PC-3 (cell line): ENCODE data around the gene SGO1. TPM values are rescaled to one million over a fixed set of nuclear protein-coding genes. Genes with fewer than 3 reads are reported as not detected.
"Not testable (repeated sequence)": the region's sequence is repeated elsewhere in the genome, so short reads cannot be mapped to it uniquely, and the experiment has no call there.

Source experiments
- ATAC-seq: fragments of 200-7000 bp; cut with Tn5 transposase; 2 replicates; pipeline ENCODE4 v1.9.1; 2020; ENCODE audit warnings: mild to moderate bottlenecking, moderate library complexity
- BruUV-seq: library from RNA; stranded (reverse); fragments of 400-500 nt; replicated peaks from 2 replicates; lab custom pipeline; 2021; lab: Mats Ljungman, UMichigan
- CTCF ChIA-PET: fragments of 300-600 bp; sonication (Branson Sonifier 250); formaldehyde crosslinking; loops from one replicate; lab custom pipeline; 2022; ENCODE audit warnings: antibody characterized with exemption; lab: Charles Lee
- POLR2A ChIA-PET: fragments of 300-600 bp; sonication (Branson Sonifier 250); formaldehyde crosslinking; loops from one replicate; lab custom pipeline; 2022; ENCODE audit warnings: antibody characterized with exemption; ENCODE audit not compliant: unreplicated experiment; lab: Charles Lee
- DNase-seq: peaks from one replicate; pipeline ENCODE4 v3.0.0-alpha.2; 2015
- H2AFZ ChIP-seq: fragments of 300-600 bp; sonication (generic); 2 replicates; pipeline ENCODE4 v1.6.0; 2016; ENCODE audit warnings: antibody characterized with exemption, low read length
- H3F3A ChIP-seq: fragments of 300-600 bp; sonication (generic); one replicate; pipeline ENCODE4 v1.6.0; 2017; ENCODE audit warnings: antibody characterized with exemption, low read length, control low read depth, mild to moderate bottlenecking; ENCODE audit not compliant: unreplicated experiment
- H3K27ac ChIP-seq: fragments of 300-600 bp; sonication (generic); 2 replicates; pipeline ENCODE4 v1.5.1; 2016; ENCODE audit warnings: mild to moderate bottlenecking, low read length
- H3K27me3 ChIP-seq: fragments of 300-600 bp; sonication (generic); 2 replicates; pipeline ENCODE4 v1.6.1; 2016; ENCODE audit warnings: low read length, mixed read lengths
- H3K36me3 ChIP-seq: fragments of 300-600 bp; sonication (generic); 2 replicates; pipeline ENCODE4 v1.6.1; 2016; ENCODE audit warnings: low read depth, mixed run types, low read length, mixed read lengths
- H3K4me1 ChIP-seq: fragments of 300-600 bp; sonication (generic); 2 replicates; pipeline ENCODE4 v1.5.1; 2016; ENCODE audit warnings: low read length; ENCODE audit not compliant: insufficient read depth
- H3K4me2 ChIP-seq: fragments of 300-600 bp; sonication (generic); 2 replicates; pipeline ENCODE4 v1.6.0; 2016; ENCODE audit warnings: low read length
- H3K4me3 ChIP-seq: fragments of 300-600 bp; sonication (generic); 2 replicates; pipeline ENCODE4 v1.5.1; 2016; ENCODE audit warnings: mild to moderate bottlenecking, low read length, mixed read lengths
- H3K79me2 ChIP-seq: fragments of 300-600 bp; sonication (generic); 2 replicates; pipeline ENCODE4 v1.6.1; 2017; ENCODE audit warnings: low read length, mixed read lengths
- H3K9ac ChIP-seq: fragments of 300-600 bp; sonication (generic); 2 replicates; pipeline ENCODE4 v1.6.0; 2016; ENCODE audit warnings: mild to moderate bottlenecking, low read length
- H3K9me2 ChIP-seq: fragments of 300-600 bp; sonication (generic); replicated peaks from 2 replicates; pipeline ENCODE4 v1.6.1; 2016; ENCODE audit warnings: mixed run types, low read length, mixed read lengths
- H3K9me3 ChIP-seq: fragments of 300-600 bp; sonication (generic); 2 replicates; pipeline ENCODE4 v1.6.1; 2016; ENCODE audit warnings: low read length, mixed read lengths
- H4K20me1 ChIP-seq: fragments of 300-600 bp; sonication (generic); 2 replicates; pipeline ENCODE4 v1.6.1; 2016; ENCODE audit warnings: low read length, mixed read lengths
- CTCF ChIP-seq: fragments of 300-600 bp; sonication (generic); conservative IDR thresholded peaks from 2 replicates; pipeline ENCODE4 v1.5.1; 2017; ENCODE audit warnings: antibody characterized with exemption, low read depth, mild to moderate bottlenecking, low read length
- EZH2 ChIP-seq: fragments of 300-600 bp; sonication (generic); IDR thresholded peaks from one replicate; pipeline ENCODE4 v1.6.1; 2017; ENCODE audit warnings: antibody characterized with exemption, mild to moderate bottlenecking, low read length; ENCODE audit not compliant: unreplicated experiment
- EZH2phosphoT487 ChIP-seq: fragments of 300-600 bp; sonication (generic); IDR thresholded peaks from 2 replicates; pipeline ENCODE4 v1.6.1; 2018; ENCODE audit warnings: mild to moderate bottlenecking, antibody characterized with exemption, low read length, borderline replicate concordance
- intact Hi-C: fragments of 100-400 bp; cut with micrococcal nuclease; formaldehyde crosslinking; loops from 2 replicates; pipeline ENCODE4 v1.9.0; 2023
- total RNA-seq: library from RNA; depleted of rRNA; stranded (reverse); fragments of >200 nt; gene quantifications from 2 replicates; pipeline ENCODE4 v1.2.3, GENCODE V29; 2014

SGO1 gene
- total RNA-seq, 1 experiment from 2014 or later, result 12.6 TPM

GRCh38 chr3:20207945-20208344 is 21.9 kb upstream of the SGO1 start:
- intact Hi-C loops, result not testable (repeated sequence)

GRCh38 chr3:20205898-20206297 is 19.9 kb upstream of the SGO1 start:
- H3F3A ChIP-seq, BruUV-seq, H2AFZ ChIP-seq, H3K9me2 ChIP-seq, H4K20me1 ChIP-seq, H3K27ac ChIP-seq, intact Hi-C loops, CTCF ChIA-PET, DNase-seq, POLR2A ChIA-PET, H3K9me3 ChIP-seq, H3K9ac ChIP-seq, H3K4me1 ChIP-seq, H3K4me2 ChIP-seq, H3K79me2 ChIP-seq, H3K27me3 ChIP-seq, H3K36me3 ChIP-seq, ATAC-seq, H3K4me3 ChIP-seq: not testable (repeated sequence)

More at GRCh38 chr3:20207945-20208344, 21.9 kb upstream of the SGO1 start:
- H4K20me1 ChIP-seq, H3K9ac ChIP-seq, CTCF ChIA-PET, H2AFZ ChIP-seq, DNase-seq, BruUV-seq, ATAC-seq, H3K9me2 ChIP-seq, POLR2A ChIA-PET, H3K79me2 ChIP-seq, H3K36me3 ChIP-seq, H3F3A ChIP-seq, H3K4me2 ChIP-seq, H3K9me3 ChIP-seq, H3K27me3 ChIP-seq, H3K27ac ChIP-seq, H3K4me1 ChIP-seq, H3K4me3 ChIP-seq: not testable (repeated sequence)

GRCh38 chr3:20201143-20201542 is 15.1 kb upstream of the SGO1 start:
- TF ChIP-seq EZH2phosphoT487 (no peak), CTCF (no peak), EZH2 (no peak)
- Histone ChIP-seq H3K36me3 (no peaks in the 10 kb centered on the region), H3K4me2 (no peak overlapping the region), H2AFZ (no peak overlapping the region), H3F3A (no peaks in the 10 kb centered on the region), H3K9me2 (no peaks in the 10 kb centered on the region), H3K27me3 (no peaks in the 10 kb centered on the region), H3K79me2 (no peaks in the 10 kb centered on the region), H4K20me1 (no peaks in the 10 kb centered on the region), H3K4me1 (peaks cover 8% of the 10 kb centered on the region), H3K27ac (no peak overlapping the region), H3K9me3 (no peaks in the 10 kb centered on the region), H3K9ac (no peak overlapping the region), H3K4me3 (no peak overlapping the region)
- CTCF ChIA-PET, result no interaction called here
- no TSS peak for BruUV-seq
- POLR2A ChIA-PET, result no interaction called here
- DNase-seq, result no peak
- intact Hi-C loops, result no loop called here
- ATAC-seq, result no peak

- Histone ChIP-seq H3K4me1 (peaks cover 8% of the 10 kb centered on the region), H3K4me2 (no peak overlapping the region), H3K79me2 (no peaks in the 10 kb centered on the region), H3K27ac (no peak overlapping the region), H3K9ac (no peak overlapping the region), H3K4me3 (no peak overlapping the region), H3K27me3 (no peaks in the 10 kb centered on the region), H3K36me3 (no peaks in the 10 kb centered on the region), H3F3A (no peaks in the 10 kb centered on the region), H3K9me2 (no peaks in the 10 kb centered on the region), H3K9me3 (no peaks in the 10 kb centered on the region), H2AFZ (no peak overlapping the region), H4K20me1 (no peaks in the 10 kb centered on the region)
- intact Hi-C loops, result no loop called here
- CTCF ChIA-PET, result no interaction called here
- no TSS peak for BruUV-seq
- POLR2A ChIA-PET, result no interaction called here
- ATAC-seq (peak; percentile 80), DNase-seq (peak; percentile 73)
- TF ChIP-seq CTCF (no peak), EZH2 (no peak), EZH2phosphoT487 (no peak)
These were observed 11.8 kb upstream of the SGO1 start for GRCh38 chr3:20197775-20198174.
